ENCODE results near the gene HLA-DOB. TPM values are rescaled to one million over a fixed set of nuclear protein-coding genes. Genes with fewer than 3 reads are reported as not detected.
"Not testable (repeated sequence)": the region's sequence is repeated elsewhere in the genome, so short reads cannot be mapped to it uniquely, and the experiment has no call there.

HLA-DOB gene
- total RNA-seq, 1 donor from 2014 or later: 4.2 TPM

GRCh38 chr6:32785781-32786533 is 30.8 kb downstream of the HLA-DOB start:
- H3K27me3 Mint-ChIP-seq: peaks cover 58% of the 10 kb centered on the region
- H3K9me3 Mint-ChIP-seq: no peaks in the 10 kb centered on the region
- H3K36me3 Mint-ChIP-seq (ENCODE audit: low read depth): no peaks in the 10 kb centered on the region
- H3K4me1 Mint-ChIP-seq: no peaks in the 10 kb centered on the region
- peak; percentile 81 for DNase-seq
- H3K27ac Mint-ChIP-seq: no peak overlapping the region
- H3K4me3 Mint-ChIP-seq: no peak overlapping the region
- intact Hi-C loops (cut with micrococcal nuclease): no loop called here

GRCh38 chr6:32782923-32783322 is 33.9 kb downstream of the HLA-DOB start:
- not testable (repeated sequence) for H3K36me3 Mint-ChIP-seq (ENCODE audit: low read depth); H3K4me3 Mint-ChIP-seq; H3K9me3 Mint-ChIP-seq; H3K4me1 Mint-ChIP-seq; DNase-seq; H3K27ac Mint-ChIP-seq
- intact Hi-C loops (cut with micrococcal nuclease): loop anchor here (5.0 kb wide), 1 partner anchor 81 kb away; no protein-coding TSS in a partner anchor
- H3K27me3 Mint-ChIP-seq: peaks cover 57% of the 10 kb centered on the region

- no peak for DNase-seq
- Mint-ChIP-seq H3K4me3 (no peak overlapping the region), H3K27ac (no peak overlapping the region), H3K4me1 (no peaks in the 10 kb centered on the region), H3K27me3 (peaks cover 56% of the 10 kb centered on the region), H3K36me3 (ENCODE audit: low read depth) (no peaks in the 10 kb centered on the region), H3K9me3 (no peaks in the 10 kb centered on the region)
- intact Hi-C loops (cut with micrococcal nuclease): no loop called here
Observed at GRCh38 chr6:32779036-32779435, 37.8 kb downstream of the HLA-DOB start.

- peaks cover 54% of the 10 kb centered on the region for H3K27me3 Mint-ChIP-seq
- H3K36me3 Mint-ChIP-seq (ENCODE audit: low read depth): no peaks in the 10 kb centered on the region
- H3K9me3 Mint-ChIP-seq: no peaks in the 10 kb centered on the region
- H3K4me1 Mint-ChIP-seq: no peaks in the 10 kb centered on the region
- no peak for DNase-seq
- intact Hi-C loops (cut with micrococcal nuclease): no loop called here
- H3K4me3 Mint-ChIP-seq: no peak overlapping the region
- no peak overlapping the region for H3K27ac Mint-ChIP-seq
Observed at GRCh38 chr6:32775071-32775470, 41.7 kb downstream of the HLA-DOB start.

- Mint-ChIP-seq H3K4me1 (no peaks in the 10 kb centered on the region), H3K4me3 (no peak overlapping the region), H3K9me3 (no peaks in the 10 kb centered on the region), H3K27me3 (peaks cover 53% of the 10 kb centered on the region), H3K36me3 (ENCODE audit: low read depth) (no peaks in the 10 kb centered on the region), H3K27ac (no peak overlapping the region)
- no peak for DNase-seq
- intact Hi-C loops (cut with micrococcal nuclease): no loop called here
Observed at GRCh38 chr6:32774426-32774825, 42.4 kb downstream of the HLA-DOB start.

- no peak overlapping the region for H3K4me3 Mint-ChIP-seq
- no peak for DNase-seq
- H3K4me1 Mint-ChIP-seq: no peaks in the 10 kb centered on the region
Observed at GRCh38 chr6:32772656-32773055, 44.1 kb downstream of the HLA-DOB start.

GRCh38 chr6:32764048-32764447 is 52.8 kb downstream of the HLA-DOB start:
- no peaks in the 10 kb centered on the region for H3K36me3 Mint-ChIP-seq (ENCODE audit: low read depth)
- DNase-seq: no peak
- intact Hi-C loops (cut with micrococcal nuclease): no loop called here
- no peaks in the 10 kb centered on the region for H3K4me1 Mint-ChIP-seq
- no peak overlapping the region for H3K4me3 Mint-ChIP-seq
- no peaks in the 10 kb centered on the region for H3K9me3 Mint-ChIP-seq
- H3K27ac Mint-ChIP-seq: no peak overlapping the region
- H3K27me3 Mint-ChIP-seq: peaks cover 60% of the 10 kb centered on the region

More at GRCh38 chr6:32772656-32773055, 44.1 kb downstream of the HLA-DOB start:
- no peak overlapping the region for H3K27ac Mint-ChIP-seq
- intact Hi-C loops (cut with micrococcal nuclease): no loop called here
- H3K36me3 Mint-ChIP-seq (ENCODE audit: low read depth): no peaks in the 10 kb centered on the region
- peaks cover 65% of the 10 kb centered on the region for H3K27me3 Mint-ChIP-seq
- no peaks in the 10 kb centered on the region for H3K9me3 Mint-ChIP-seq

GRCh38 chr6:32763421-32763820 is 53.4 kb downstream of the HLA-DOB start, which contains the start of gene HLA-DQB2:
Gene HLA-DQB2, minus strand, starts transcription at chr6:32763532. Its CDS starts 62 bp downstream, at chr6:32763470.
- intact Hi-C loops (cut with micrococcal nuclease): no loop called here
- Mint-ChIP-seq H3K4me3 (no peak within 1 kb of the TSS), H3K27me3 (peaks cover 57% of the 10 kb centered on the region), H3K4me1 (no peaks in the 10 kb centered on the region), H3K9me3 (no peaks in the 10 kb centered on the region), H3K36me3 (ENCODE audit: low read depth) (no peaks in the 10 kb centered on the region), H3K27ac (no peak within 1 kb of the TSS)
- no peak for DNase-seq

Other genes with a start within 250 kb of the HLA-DOB start
- gene HLA-DRB1, start 227.2 kb downstream of the HLA-DOB start, total RNA-seq: 14.2 and 15.0 TPM in 2 replicates
- 3.6 and 4.0 TPM in 2 replicates for gene HLA-DQA1, start 179.6 kb downstream of the HLA-DOB start, total RNA-seq
- 1.5 and 1.6 TPM in 2 replicates for gene HLA-DQB1, start 150.3 kb downstream of the HLA-DOB start, total RNA-seq
- 0.45 and 0.65 TPM in 2 replicates for gene HLA-DQA2, start 75.6 kb downstream of the HLA-DOB start, total RNA-seq
- gene HLA-DQB2, start 53.5 kb downstream of the HLA-DOB start, total RNA-seq: 0.28 and 0.72 TPM in 2 replicates
- gene TAP2, start 21.7 kb upstream of the HLA-DOB start, total RNA-seq: 152 and 163 TPM in 2 replicates
- 342 and 353 TPM in 2 replicates for gene PSMB8, start 27.0 kb upstream of the HLA-DOB start, total RNA-seq
- gene TAP1, start 36.7 kb upstream of the HLA-DOB start, total RNA-seq: 275 and 283 TPM in 2 replicates
- gene PSMB9, start 37.2 kb upstream of the HLA-DOB start, total RNA-seq: 249 and 257 TPM in 2 replicates
- 0.75 and 0.80 TPM in 2 replicates for gene HLA-DMB, start 124.0 kb upstream of the HLA-DOB start, total RNA-seq
- 8.1 and 8.7 TPM in 2 replicates for gene HLA-DMA, start 136.1 kb upstream of the HLA-DOB start, total RNA-seq
- gene BRD2, start 151.6 kb upstream of the HLA-DOB start, total RNA-seq: 320 TPM in 2 replicates
- 0.21 and 0.38 TPM in 2 replicates for gene HLA-DOA, start 192.6 kb upstream of the HLA-DOB start, total RNA-seq

Data from activated CD4-positive, alpha-beta T cell treated with anti-CD3 and anti-CD28 coated beads, Interleukin-2, amount 10 ng/mL, durations not matched to agents 24 days and 14 days (primary cell).